Posterior vena cava (tissue), 2 donors: ENCODE data around the gene SIK3. TPM values are rescaled to one million over a fixed set of nuclear protein-coding genes. Genes with fewer than 3 reads are reported as not detected.
A peak's percentile ranks its signal among the peaks of the same experiment; 100 is the strongest.

Experiments
- DNase-seq: peaks from one replicate; pipeline ENCODE4 v3.0.0-alpha.2; 2020; ENCODE audit warnings: low spot score
- intact Hi-C, 2 donors: fragments of 100-400 bp; cut with DNase I; formaldehyde crosslinking; loops; one replicate each; pipeline versions ENCODE4 v1.14.1 to v1.14.2; 2022 to 2023
- total RNA-seq, 2 donors: library from RNA; stranded (reverse); fragmentation: NEBNext Ultra II Directional; extraction: Animal tissue kit (Norgen Biotek cat#: 25700); gene quantifications; one replicate each; pipeline ENCODE4 v1.2.1, GENCODE V29; 2021
- donor health status: DM: yes; HTN: yes; CAD: no.
- donor health status: DM: yes; HTN: yes; CAD: no.

The SIK3 gene
- total RNA-seq, 2 donors from 2014 or later: 43.8 to 53.4 TPM

DNA sequence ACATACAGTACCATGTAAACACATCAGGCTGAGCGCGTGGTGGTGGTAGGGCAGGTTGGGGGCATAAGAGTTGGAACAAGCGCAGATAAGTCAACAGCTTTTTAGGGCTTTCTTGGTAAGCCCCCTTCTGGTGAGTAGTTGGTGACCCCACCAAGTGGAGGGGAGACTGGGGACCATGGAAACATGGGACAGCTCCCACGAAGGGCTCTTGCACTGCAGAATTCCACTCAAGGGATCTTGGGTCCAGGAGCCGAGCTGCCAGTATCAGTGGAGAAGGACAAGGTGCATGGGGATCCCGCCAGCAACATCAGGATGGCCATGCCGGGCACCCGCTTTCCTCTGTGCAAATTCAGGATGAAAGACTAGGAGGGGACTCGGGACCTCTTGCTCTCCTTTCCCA, 254.6 kb downstream of the SIK3 start:
- no peak for DNase-seq
- intact Hi-C loops: no loop called here

DNA sequence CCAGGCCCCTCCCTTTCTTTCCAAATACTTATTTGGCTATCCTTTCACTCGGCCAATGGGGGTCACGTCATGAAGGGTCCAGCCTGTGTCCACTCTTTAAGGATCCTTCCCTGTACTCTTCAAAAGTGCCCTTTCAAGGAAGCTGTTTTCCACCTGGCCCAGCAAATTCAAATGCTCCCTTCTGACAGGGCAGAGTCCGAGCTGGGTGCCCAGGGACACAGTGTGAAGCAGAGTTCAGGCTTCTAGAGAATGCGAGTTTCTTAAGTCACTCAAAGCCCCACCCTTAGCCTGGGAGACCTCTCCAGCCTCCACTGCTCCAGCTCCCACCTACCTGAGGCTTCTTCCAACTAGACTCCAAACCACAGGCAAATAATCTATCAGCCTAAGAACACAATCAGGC, 255.3 kb downstream of the SIK3 start:
- intact Hi-C loops: no loop called here
- DNase-seq: no peak

DNA sequence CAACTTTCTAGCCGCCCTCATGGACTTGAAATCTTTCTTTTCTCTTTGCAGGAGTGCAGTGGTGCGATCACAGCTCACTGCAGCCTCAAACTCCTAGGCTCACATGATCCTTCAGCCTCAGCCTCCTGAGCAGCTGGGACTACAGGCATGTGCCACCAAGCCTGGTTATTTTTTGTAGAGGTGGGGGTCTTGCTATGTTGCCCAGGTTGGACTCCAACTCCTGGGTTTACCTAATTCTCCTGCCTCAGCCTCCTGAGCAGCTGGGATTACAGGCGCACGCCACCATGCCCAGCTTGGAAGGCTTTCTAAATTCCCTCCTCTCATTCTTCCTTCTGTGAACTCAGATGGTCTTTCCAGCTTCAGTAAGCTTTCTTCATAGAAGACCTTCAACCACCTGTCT, 256.1 kb downstream of the SIK3 start:
- no peak for DNase-seq
- intact Hi-C loops: no loop called here

DNA sequence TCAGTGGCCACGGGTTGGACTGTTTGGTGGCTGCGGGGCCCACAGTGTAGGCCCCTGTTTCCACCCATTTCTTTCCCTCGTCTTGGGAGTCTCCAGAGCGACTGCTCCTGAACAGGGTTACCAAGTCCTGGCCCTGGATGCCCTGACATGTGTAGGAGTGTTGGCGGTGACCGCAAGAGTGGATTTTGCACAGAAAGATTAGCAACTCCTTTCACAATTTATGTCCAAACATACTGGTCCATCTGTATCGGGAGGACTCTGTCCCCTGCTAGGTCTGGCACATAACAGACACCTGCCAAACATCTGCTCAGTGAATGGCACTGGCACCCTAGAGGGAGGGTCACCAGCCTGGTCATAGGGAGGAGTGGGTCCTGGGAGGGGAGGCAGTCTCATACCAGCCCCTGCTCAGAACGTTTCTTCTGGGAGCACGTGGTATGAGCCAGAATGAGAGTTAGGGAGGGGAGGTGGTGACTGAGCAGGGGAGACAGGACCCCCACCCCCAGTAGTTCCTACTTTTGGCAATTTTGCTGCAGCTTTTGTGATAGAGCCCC, 257.4 kb downstream of the SIK3 start:
- DNase-seq: no peak

DNA sequence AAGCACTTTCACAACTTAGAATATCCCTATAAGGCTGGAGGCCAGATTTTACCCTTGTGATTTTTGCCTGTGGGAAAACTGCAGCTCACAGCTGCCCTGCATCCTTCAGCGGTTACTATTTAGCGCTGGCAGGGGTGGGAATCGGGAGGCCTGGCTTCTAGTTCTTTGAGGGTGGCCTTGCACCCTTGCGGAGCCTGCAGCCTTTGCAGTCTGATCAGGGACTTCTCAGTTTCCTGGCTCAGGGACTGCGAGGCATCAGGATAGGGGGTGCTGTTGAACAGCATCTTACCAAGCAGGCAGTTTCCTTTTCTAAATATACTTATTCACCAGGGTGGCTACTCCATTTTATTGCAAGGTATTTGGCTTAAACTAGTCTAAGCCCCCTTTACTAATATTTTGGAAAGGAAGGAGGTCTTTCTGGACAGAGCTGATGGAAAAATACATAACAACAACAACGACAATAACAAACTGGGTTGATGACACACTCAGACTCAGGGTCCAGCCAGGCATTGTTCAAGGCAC, 257.9 kb downstream of the SIK3 start:
- no peak for DNase-seq
- intact Hi-C loops: no loop called here

More for the DNA sequence above, 257.4 kb downstream of the SIK3 start:
- intact Hi-C loops: no loop called here

DNA sequence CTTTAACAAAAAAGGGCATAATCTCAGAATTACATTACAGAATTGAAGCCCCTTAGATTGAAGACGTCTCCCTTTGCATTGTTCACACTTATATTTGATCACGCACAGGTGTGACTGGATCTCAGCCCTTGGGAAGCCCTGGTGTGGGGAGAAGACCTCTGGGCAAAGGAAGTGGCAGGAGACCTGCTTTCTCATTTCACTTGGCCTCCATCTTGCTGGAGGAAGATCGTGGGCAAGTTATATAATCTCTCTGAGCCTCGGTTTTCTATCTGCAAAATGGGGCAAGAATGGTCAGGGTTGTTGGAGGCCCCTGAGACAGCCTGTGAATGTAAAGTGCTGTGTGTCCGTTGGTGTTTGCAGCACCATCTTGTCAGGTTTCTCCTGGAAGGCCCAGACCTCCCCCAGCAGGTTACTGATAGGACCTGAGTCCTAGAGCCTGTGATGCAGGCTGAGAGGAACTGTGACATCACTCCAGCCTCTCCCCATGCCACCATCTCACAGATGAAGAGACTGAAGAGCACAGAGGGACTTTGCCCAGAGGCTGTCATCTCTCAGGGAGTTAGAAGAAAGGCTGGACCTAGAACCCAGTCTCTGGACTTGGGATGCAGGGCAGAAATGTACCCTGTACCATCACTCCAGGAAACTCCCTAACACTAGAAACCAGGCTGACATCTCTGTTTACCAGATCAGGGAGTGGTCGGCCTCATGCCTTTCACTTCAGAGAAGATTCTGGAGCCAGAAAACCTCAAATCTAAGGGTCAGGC, 259.7 kb downstream of the SIK3 start:
- no peak for DNase-seq
- intact Hi-C loops: no loop called here

DNA sequence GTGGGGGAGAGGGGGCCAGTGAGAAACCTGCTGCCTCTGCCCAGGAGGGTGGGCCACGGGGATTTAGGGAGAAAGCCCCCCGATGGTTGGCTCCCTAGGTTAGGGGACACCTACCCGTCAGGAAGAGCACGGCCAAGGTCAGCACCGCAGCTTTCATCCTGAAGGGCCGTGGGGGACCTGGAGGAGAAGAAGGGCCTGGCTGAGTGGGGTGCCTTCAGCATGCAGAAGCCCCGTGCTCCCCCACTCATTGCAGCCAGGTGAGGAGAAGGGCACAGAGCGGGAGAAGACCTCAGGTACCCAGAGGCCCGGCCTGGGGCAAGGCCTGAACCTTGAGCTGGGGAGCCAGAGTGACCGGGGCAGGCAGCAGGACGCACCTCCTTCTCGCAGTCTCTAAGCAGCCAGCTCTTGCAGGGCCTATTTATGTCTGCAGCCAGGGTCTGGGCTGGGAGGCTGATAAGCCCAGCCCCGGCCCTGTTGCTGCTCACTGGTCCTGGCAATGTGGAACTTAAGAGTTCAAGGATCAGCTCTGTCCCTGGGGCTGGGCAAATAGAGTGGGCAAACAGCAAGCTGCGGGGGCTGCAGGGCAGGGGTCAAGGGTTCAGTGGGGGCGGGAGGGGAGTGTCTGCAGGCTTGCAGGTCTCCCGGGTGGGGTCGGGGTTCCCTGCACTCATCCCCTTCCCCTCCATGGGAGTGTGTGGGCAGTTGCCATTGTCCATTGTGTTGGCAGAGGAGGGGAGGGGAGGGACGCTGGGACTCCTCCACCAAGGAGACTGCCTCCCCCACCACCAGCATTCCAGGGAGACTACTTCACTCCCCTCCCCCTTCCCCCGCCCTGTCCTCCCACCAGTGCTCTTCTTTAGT, 260.8 kb downstream of the SIK3 start, which contains the start of gene APOA1:
Gene APOA1, minus strand, starts transcription at position 392 of the 861 bp plus-strand sequence. Its CDS starts 235 bp downstream, at position 157.
- no peak for DNase-seq
- intact Hi-C loops: no loop called here

DNA sequence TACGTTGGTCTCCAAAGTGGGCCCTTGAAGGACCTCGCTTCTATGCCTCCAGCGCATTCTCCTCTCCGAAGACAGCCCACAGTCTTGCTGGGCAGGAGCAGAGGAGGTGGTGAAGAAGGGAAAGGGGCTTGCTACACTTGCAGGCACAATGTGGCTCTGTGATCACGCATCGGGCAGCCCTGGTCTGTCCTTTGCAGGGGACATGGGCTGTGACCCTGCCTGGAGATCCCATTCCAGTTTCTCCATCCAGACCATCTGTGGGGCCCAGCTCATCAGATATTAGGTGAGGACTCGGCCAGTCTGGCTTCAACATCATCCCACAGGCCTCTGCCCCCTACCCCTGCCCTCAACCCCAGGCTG, 261.6 kb downstream of the SIK3 start:
- no peak for DNase-seq
- intact Hi-C loops: no loop called here

DNA sequence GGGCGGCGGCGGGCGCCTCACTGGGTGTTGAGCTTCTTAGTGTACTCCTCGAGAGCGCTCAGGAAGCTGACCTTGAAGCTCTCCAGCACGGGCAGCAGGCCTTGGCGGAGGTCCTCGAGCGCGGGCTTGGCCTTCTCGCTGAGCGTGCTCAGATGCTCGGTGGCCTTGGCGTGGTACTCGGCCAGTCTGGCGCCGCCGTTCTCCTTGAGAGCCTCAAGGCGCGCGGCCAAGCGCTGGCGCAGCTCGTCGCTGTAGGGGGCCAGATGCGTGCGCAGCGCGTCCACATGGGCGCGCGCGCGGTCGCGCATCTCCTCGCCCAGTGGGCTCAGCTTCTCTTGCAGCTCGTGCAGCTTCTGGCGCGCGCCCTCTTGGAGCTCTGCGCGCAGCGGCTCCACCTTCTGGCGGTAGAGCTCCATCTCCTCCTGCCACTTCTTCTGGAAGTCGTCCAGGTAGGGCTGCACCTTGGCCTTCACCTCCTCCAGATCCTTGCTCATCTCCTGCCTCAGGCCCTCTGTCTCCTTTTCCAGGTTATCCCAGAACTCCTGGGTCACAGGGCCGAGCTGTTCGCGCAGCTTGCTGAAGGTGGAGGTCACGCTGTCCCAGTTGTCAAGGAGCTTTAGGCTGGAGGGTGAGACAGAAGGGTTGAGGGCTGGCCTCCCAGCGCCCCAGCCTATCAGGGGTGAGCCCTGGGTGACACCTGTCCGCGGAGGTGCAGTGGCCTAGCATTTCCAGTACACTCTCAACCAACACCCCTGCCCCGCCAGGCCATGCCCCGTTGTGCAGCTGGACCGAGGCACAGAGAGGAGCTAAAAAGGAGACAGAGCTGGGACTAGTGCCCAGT, 262.2 kb downstream of the SIK3 start:
- intact Hi-C loops: no loop called here
- peak; percentile 95 for DNase-seq

DNA sequence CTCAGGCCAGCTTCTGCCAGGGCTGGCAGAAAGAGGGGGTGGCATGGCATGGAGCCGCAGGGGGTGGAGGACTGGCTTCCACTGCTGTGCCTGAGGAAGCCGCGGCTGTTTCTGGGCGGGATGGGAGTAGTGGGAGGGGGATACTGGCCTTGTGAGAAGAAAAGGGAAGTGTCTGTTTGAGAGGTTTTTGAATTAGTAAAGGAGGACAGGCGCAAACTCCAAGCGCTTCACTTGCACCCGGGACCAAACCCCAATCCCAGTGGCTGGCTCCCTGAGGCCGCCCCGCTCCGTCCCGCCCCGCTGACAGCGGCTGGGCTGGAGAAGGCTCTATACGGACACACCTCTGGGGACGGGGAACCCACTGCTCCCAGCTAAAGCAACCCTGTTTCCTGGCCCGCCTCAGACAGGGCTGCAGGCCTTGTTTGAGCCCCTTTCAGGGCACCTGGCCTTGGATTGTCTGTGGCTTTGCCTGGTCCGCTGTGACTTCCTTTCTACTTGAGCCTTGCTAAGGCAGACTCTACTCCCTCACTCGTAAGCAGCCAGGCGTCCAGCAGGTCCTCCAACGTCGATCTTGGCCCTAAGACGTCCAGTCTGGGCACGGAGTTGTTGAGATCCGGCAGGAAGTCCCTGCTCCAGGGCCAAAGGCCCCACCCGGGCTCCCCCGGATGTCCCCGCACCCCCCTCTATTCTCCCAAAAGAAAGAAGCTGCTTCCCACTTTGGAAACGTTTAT, 263.0 kb downstream of the SIK3 start:
- intact Hi-C loops: no loop called here
- DNase-seq: no peak

DNA sequence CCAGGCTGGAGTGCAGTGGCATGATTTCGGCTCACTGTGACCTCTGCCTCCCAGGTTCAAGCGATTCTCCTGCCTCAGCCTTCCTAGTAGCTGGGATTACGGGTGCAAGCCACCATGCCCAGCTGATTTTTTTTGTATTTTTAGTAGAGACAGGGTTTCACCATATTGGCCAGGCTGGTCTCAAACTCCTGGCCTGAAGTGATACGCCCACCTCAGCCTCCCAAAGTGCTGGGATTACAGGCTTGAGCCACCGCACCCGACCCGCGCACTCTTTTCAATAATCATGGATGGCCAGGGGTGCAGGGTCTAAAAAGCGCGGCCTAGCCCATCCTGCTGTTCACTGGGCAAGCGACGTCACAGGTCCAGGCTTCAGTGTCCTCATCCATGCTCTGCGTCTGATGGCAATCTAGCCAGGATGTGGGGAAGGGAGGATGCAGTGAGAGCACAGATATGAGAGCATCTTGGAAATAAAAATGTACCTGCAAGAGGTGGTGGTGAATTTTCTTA, 263.6 kb downstream of the SIK3 start:
- DNase-seq: peak; percentile 45
- intact Hi-C loops: loop anchor here in 1 of 2 donors (5.0 kb wide), 1 partner anchor 42 kb away; the partner anchor contains the start of gene APOA5

DNA sequence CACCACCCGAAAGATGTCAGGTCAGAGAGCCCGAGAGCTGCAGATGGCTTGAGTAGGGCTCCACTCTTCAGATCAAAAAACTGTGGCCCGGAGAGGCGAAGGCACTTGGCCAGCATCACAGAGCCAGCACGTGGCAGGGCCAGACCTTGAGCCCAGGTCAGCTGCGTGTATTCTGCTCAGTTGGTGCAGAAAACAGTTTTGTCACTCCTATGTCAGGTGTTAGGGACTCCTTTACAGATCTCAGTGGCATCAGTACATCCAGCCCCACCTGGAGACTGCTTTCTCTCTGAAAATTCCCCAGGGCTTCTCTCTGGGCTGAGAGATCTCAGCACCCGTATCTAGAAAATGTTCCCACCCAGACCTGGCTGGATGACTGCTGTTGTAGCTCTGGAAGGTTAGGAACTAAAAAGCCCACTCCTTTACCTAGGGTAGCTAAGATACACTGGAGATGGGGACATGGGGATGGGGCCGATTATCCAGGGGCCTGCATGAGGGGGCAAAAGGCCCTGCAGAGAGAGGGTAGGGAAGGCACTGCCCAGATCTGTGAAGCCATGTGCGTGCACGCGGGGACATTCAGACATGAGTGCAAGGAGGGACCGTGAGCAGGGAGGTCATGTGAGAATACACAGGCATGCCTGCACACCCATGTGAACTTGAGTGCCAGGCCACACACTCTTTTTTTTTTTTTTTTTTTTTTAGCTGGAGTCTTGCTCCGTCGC, 264.3 kb downstream of the SIK3 start:
- intact Hi-C loops: loop anchor here in 1 of 2 donors (5.0 kb wide), 1 partner anchor 42 kb away; the partner anchor contains the start of gene APOA5
- peak; percentile 29 for DNase-seq

DNA sequence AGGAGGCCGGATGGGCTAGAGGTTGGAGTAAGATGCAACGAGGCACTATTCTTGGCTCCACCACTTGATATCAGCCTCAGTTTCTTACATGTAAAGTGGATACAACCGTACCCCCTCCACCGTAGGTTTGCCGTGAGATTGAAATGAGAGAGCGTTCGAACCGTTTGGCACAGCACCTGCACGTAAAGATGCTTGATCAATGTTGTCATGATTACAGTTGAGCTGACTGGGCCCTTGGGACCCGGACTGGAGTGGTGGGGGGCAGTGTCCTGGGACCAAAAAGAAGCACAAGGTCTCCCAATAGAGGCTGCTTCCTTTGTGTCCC, 264.8 kb downstream of the SIK3 start:
- DNase-seq: peak; percentile 67
- intact Hi-C loops: loop anchor here in 1 of 2 donors (5.0 kb wide), 1 partner anchor 41 kb away; the partner anchor contains the start of gene APOA5

DNA sequence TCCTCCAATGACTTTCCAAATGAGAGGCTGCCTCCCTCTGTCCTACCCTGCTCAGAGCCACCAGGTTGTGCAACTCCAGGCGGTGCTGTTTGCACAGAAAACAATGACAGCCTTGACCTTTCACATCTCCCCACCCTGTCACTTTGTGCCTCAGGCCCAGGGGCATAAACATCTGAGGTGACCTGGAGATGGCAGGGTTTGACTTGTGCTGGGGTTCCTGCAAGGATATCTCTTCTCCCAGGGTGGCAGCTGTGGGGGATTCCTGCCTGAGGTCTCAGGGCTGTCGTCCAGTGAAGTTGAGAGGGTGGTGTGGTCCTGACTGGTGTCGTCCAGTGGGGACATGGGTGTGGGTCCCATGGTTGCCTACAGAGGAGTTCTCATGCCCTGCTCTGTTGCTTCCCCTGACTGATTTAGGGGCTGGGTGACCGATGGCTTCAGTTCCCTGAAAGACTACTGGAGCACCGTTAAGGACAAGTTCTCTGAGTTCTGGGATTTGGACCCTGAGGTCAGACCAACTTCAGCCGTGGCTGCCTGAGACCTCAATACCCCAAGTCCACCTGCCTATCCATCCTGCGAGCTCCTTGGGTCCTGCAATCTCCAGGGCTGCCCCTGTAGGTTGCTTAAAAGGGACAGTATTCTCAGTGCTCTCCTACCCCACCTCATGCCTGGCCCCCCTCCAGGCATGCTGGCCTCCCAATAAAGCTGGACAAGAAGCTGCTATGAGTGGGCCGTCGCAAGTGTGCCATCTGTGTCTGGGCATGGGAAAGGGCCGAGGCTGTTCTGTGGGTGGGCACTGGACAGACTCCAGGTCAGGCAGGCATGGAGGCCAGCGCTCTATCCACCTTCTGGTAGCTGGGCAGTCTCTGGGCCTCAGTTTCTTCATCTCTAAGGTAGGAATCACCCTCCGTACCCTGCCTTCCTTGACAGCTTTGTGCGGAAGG, 265.6 kb downstream of the SIK3 start:
- DNase-seq: peak; percentile 65
- intact Hi-C loops: loop anchor here in 1 of 2 donors (5.0 kb wide), 1 partner anchor 40 kb away; the partner anchor contains the start of gene APOA5

DNA sequence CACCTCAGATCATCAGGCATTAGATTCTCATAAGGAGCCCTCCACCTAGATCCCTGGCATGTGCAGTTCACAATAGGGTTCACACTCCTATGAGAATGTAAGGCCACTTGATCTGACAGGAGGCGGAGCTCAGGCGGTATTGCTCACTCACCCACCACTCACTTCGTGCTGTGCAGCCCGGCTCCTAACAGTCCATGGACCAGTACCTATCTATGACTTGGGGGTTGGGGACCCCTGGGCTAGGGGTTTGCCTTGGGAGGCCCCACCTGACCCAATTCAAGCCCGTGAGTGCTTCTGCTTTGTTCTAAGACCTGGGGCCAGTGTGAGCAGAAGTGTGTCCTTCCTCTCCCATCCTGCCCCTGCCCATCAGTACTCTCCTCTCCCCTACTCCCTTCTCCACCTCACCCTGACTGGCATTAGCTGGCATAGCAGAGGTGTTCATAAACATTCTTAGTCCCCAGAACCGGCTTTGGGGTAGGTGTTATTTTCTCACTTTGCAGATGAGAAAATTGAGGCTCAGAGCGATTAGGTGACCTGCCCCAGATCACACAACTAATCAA, 266.4 kb downstream of the SIK3 start:
- intact Hi-C loops: loop anchor here in 1 of 2 donors (5.0 kb wide), 1 partner anchor 40 kb away; the partner anchor contains the start of gene APOA5
- DNase-seq: peak; percentile 25
